PC-9 (cell line): Measurements from ENCODE around the gene SMIM3. TPM values are rescaled to one million over a fixed set of nuclear protein-coding genes. Genes with fewer than 3 reads are reported as not detected.

Experiments
- BruUV-seq: library from RNA; stranded (reverse); fragments of 400-500 nt; replicated peaks from 2 replicates; lab custom pipeline; 2021; lab: Mats Ljungman, UMichigan
- CTCF ChIA-PET: fragments of 300-600 bp; sonication (Branson Sonifier 250); formaldehyde crosslinking; loops from one replicate; lab custom pipeline; 2022; ENCODE audit warnings: antibody characterized with exemption; lab: Charles Lee
- POLR2A ChIA-PET: fragments of 300-600 bp; sonication (Branson Sonifier 250); formaldehyde crosslinking; loops from one replicate; lab custom pipeline; 2022; ENCODE audit warnings: antibody characterized with exemption; ENCODE audit not compliant: unreplicated experiment; lab: Charles Lee
- DNase-seq, 2 experiments: peaks; one replicate each; pipeline versions ENCODE4 v3.0.0 to v3.0.0-alpha.2; 2015 to 2022; ENCODE audit warnings: mixed read lengths in 1 of 2
- H2AFZ ChIP-seq: fragments of 200-600 bp; sonication (generic); 2 replicates; pipeline ENCODE4 v1.8.1; 2017; ENCODE audit warnings: antibody characterized with exemption
- H3F3A ChIP-seq: fragments of 200-600 bp; sonication (generic); 2 replicates; pipeline ENCODE4 v1.8.1; 2017; ENCODE audit warnings: antibody characterized with exemption, mild to moderate bottlenecking, low read depth; ENCODE audit not compliant: insufficient read depth
- H3K27ac ChIP-seq: fragments of 200-600 bp; sonication (generic); 2 replicates; pipeline ENCODE4 v1.6.1; 2016; ENCODE audit warnings: mixed run types
- H3K27me3 ChIP-seq: fragments of 200-600 bp; sonication (generic); 2 replicates; pipeline ENCODE4 v1.6.1; 2016; ENCODE audit warnings: low read depth, mixed run types; ENCODE audit not compliant: insufficient read depth
- H3K36me3 ChIP-seq: fragments of 200-600 bp; sonication (generic); 2 replicates; pipeline ENCODE4 v1.6.1; 2016; ENCODE audit warnings: low read depth, mixed run types
- H3K4me1 ChIP-seq: fragments of 200-600 bp; sonication (generic); replicated peaks from 2 replicates; pipeline ENCODE4 v1.6.1; 2016; ENCODE audit warnings: mixed run types; ENCODE audit not compliant: insufficient read depth
- H3K4me2 ChIP-seq: fragments of 200-600 bp; sonication (generic); 2 replicates; pipeline ENCODE4 v1.6.1; 2017; ENCODE audit warnings: mixed run types
- H3K4me3 ChIP-seq: fragments of 200-600 bp; sonication (generic); 2 replicates; pipeline ENCODE4 v1.6.1; 2016; ENCODE audit warnings: mixed run types
- H3K79me2 ChIP-seq: fragments of 200-600 bp; sonication (generic); 2 replicates; pipeline ENCODE4 v1.6.1; 2017; ENCODE audit warnings: low read depth, mixed run types
- H3K9me2 ChIP-seq: fragments of 200-600 bp; sonication (generic); 2 replicates; pipeline ENCODE4 v1.8.1; 2017; ENCODE audit warnings: mild to moderate bottlenecking; ENCODE audit not compliant: insufficient read depth
- H3K9me3 ChIP-seq: fragments of 200-600 bp; sonication (generic); 2 replicates; pipeline ENCODE4 v1.8.1; 2016; ENCODE audit warnings: low read depth; ENCODE audit not compliant: insufficient read depth
- H4K20me1 ChIP-seq: fragments of 200-600 bp; sonication (generic); 2 replicates; pipeline ENCODE4 v1.8.1; 2017; ENCODE audit not compliant: insufficient read depth
- EZH2 ChIP-seq: fragments of 200-600 bp; sonication (generic); IDR thresholded peaks from 2 replicates; pipeline ENCODE4 v1.8.0; 2017; ENCODE audit warnings: antibody characterized with exemption, low read depth
- intact Hi-C: fragments of 100-400 bp; cut with micrococcal nuclease; formaldehyde crosslinking; loops from one replicate; pipeline ENCODE4 v1.10.0; 2022; ENCODE audit not compliant: unreplicated experiment
- total RNA-seq: library from RNA; stranded (reverse); gene quantifications from 2 replicates; pipeline ENCODE4 v1.2.3, GENCODE V29; 2021
- TF ChIP-seq, protein P1 (sequence below): fragments of 200-600 bp; sonication (generic); conservative IDR thresholded peaks from 2 replicates; pipeline ENCODE4 v1.6.1; 2017; ENCODE audit warnings: mixed run types, antibody characterized with exemption, mild to moderate bottlenecking, moderate library complexity

Gene SMIM3
- total RNA-seq, 1 experiment from 2014 or later = 12.1 TPM

DNA sequence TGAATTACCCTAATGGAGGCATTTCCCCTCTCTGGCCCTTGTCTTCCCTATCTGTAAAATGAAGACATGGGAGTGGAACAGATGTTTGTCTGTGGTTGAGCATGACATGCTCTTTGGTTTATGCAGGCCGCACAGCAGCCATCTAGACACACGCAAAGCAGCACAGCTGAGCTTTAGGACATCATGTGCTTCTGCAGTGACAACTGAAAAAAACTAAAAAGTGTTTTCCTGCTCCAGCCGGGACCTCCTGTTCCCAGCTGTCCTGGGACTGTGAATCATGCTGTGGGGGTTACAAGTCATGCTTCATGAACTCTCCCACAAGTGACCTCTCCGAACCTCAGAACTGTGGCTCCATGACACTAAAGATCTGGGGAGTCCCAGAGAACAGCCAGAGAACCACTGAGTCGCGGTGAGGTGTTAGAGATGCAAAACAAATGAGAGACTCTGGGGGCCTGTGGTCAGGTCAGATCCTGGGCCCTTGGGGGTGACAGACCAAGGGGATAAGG is 1.7 kb downstream of the SMIM3 start:
- intact Hi-C loops = loop anchor here (5.0 kb wide), 1 partner anchor 218 kb away; no protein-coding TSS in a partner anchor
- H3K79me2 ChIP-seq = no peaks in the 10 kb centered on the region; the same call in 1 of the 2 replicates
- H3K27ac ChIP-seq = no peak overlapping the region

DNA sequence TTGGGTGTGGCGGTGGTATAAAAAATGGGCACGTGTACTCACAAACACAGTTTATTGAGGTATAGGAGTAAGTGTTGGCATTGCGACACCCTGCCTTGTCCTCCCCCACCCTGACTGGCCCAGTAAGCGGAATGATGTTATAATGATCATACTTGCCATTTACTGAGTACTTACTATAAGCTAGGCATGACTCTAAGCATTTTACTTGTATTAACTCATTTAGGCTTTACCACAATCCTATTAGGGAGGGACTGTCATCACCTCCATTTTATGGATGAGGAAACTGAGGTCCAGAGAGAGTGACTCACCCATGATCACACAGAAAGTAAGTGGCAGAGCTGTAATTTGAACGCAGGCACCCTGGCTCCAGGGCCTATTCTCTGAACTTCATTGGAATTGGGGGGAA is 2.3 kb downstream of the SMIM3 start:
- H3K4me2 ChIP-seq = no peak overlapping the region
- H3K79me2 ChIP-seq = no peaks in the 10 kb centered on the region; the same call in 1 of the 2 replicates
- DNase-seq = no peak
- H3K9me3 ChIP-seq = no peaks in the 10 kb centered on the region
- POLR2A ChIA-PET = no interaction called here
- H3K4me1 ChIP-seq = peaks cover 39% of the 10 kb centered on the region
- peaks cover 16% of the 10 kb centered on the region for H3F3A ChIP-seq
- intact Hi-C loops = loop anchor here (5.0 kb wide), 1 partner anchor 219 kb away; no protein-coding TSS in a partner anchor
- H2AFZ ChIP-seq = no peak overlapping the region
- no peaks in the 10 kb centered on the region for H3K27me3 ChIP-seq
- no peak overlapping the region for H3K4me3 ChIP-seq
- TF ChIP-seq, protein P1, sequence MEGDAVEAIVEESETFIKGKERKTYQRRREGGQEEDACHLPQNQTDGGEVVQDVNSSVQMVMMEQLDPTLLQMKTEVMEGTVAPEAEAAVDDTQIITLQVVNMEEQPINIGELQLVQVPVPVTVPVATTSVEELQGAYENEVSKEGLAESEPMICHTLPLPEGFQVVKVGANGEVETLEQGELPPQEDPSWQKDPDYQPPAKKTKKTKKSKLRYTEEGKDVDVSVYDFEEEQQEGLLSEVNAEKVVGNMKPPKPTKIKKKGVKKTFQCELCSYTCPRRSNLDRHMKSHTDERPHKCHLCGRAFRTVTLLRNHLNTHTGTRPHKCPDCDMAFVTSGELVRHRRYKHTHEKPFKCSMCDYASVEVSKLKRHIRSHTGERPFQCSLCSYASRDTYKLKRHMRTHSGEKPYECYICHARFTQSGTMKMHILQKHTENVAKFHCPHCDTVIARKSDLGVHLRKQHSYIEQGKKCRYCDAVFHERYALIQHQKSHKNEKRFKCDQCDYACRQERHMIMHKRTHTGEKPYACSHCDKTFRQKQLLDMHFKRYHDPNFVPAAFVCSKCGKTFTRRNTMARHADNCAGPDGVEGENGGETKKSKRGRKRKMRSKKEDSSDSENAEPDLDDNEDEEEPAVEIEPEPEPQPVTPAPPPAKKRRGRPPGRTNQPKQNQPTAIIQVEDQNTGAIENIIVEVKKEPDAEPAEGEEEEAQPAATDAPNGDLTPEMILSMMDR = no peak
- TF ChIP-seq EZH2 = no peak
- no peaks in the 10 kb centered on the region for H3K36me3 ChIP-seq
- H4K20me1 ChIP-seq = no peaks in the 10 kb centered on the region
- H3K27ac ChIP-seq = no peak overlapping the region
- BruUV-seq = no TSS peak
- CTCF ChIA-PET = no interaction called here
- no peaks in the 10 kb centered on the region for H3K9me2 ChIP-seq

More for the DNA sequence above, 1.7 kb downstream of the SMIM3 start:
- Histone ChIP-seq H3K4me1 (peaks cover 39% of the 10 kb centered on the region), H3F3A (peaks cover 16% of the 10 kb centered on the region), H3K4me2 (no peak overlapping the region), H3K36me3 (no peaks in the 10 kb centered on the region), H3K9me3 (no peaks in the 10 kb centered on the region), H3K27me3 (no peaks in the 10 kb centered on the region), H2AFZ (no peak overlapping the region), H3K4me3 (no peak overlapping the region), H3K9me2 (no peaks in the 10 kb centered on the region), H4K20me1 (no peaks in the 10 kb centered on the region)
- CTCF ChIA-PET = interaction anchor here (1.1 kb wide), 1 partner anchor 79 kb away, joined by 3 read pairs; the partner anchor contains the start of gene RBM22
- POLR2A ChIA-PET = interaction anchor here (0.6 kb wide), 1 partner anchor 876 kb away, joined by 3 read pairs; no protein-coding TSS in a partner anchor
- no peak for DNase-seq
- BruUV-seq = no TSS peak
- TF ChIP-seq, protein P1 = no peak
- no peak for TF ChIP-seq EZH2

DNA sequence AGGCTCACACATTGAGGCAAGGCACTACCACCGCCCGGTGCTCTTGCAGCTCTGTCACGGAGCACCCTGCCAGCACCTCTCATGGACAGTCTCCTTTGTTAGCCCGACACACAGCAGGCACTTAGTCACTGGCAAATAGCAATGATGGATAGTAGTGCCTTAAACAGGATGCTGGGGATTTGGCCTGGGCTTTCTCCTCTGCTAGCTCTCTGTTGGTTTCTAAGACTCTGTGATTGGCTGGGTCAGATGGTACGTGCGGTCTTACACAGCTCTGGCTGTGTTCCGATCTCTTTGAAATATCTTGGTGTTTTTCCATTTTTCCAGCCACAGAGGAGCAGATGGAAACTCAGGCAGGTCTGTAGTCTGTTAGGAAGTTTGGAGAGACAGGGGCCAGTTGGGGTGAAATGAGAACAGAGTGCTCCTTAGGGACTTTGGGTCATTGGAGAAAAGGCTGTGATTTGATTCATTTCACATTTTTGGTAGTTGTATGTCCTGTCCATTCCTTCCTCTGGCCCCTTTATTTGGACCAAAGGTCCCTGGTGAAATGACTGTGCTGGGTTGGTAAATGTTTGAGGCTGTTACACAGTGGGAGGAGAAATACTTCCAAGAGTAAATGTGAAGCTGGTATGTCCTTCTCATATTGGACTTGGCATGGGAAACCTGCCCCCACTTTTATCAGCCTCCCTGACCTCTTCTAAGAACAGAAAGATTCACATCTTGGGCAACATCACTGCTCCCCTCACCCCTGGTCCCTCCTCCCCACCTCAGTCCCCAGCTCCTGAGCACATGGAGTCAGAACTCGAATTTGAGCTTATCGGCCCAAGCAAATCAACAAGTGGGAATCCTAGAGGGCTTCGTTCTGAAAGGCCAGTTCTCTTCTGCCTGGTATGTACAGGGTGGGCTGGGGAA is 3.4 kb downstream of the SMIM3 start:
- TF ChIP-seq, protein P1 = no peak
- TF ChIP-seq EZH2 = no peak
- Histone ChIP-seq H3K4me1 (peaks cover 39% of the 10 kb centered on the region), H3K36me3 (no peaks in the 10 kb centered on the region), H3K9me3 (no peaks in the 10 kb centered on the region), H3K79me2 (no peaks in the 10 kb centered on the region; the same call in 1 of the 2 replicates), H3F3A (peaks cover 16% of the 10 kb centered on the region), H3K9me2 (no peaks in the 10 kb centered on the region), H3K27me3 (no peaks in the 10 kb centered on the region), H2AFZ (no peak overlapping the region), H3K4me2 (no peak overlapping the region), H3K4me3 (no peak overlapping the region), H3K27ac (0 out of 2 replicates have a peak overlapping the region, but pooled peaks have one; percentile 35), H4K20me1 (no peaks in the 10 kb centered on the region)
- ChIA-PET POLR2A (no interaction called here), CTCF (interaction anchor here (0.6 kb wide), 1 partner anchor 260 kb away, joined by 9 read pairs; no protein-coding TSS in a partner anchor)
- DNase-seq = no peak
- no TSS peak for BruUV-seq
- intact Hi-C loops = loop anchor here (5.0 kb wide), 1 partner anchor 220 kb away; no protein-coding TSS in a partner anchor
